GM12892 (cell line): ENCODE results near the gene MRPS27.

Experiments
- POLR2A ChIP-seq: IDR thresholded peaks from 2 replicates; pipeline ENCODE4 v1.6.1; 2011; ENCODE audit warnings: low read depth, low read length, control low read depth
- POLR2AphosphoS5 ChIP-seq: IDR thresholded peaks from 2 replicates; pipeline ENCODE4 v1.6.1; 2011; ENCODE audit warnings: low read depth, low read length, control low read depth

GRCh38 chr5:72189146-72189545 lies 130.9 kb downstream of the MRPS27 start:
- TF ChIP-seq POLR2A (no peak), POLR2AphosphoS5 (no peak)
